GM19025 (cell line): ENCODE data around the gene CDON.
"Not testable (repeated sequence)": the region's sequence is repeated elsewhere in the genome, so short reads cannot be mapped to it uniquely, and the experiment has no call there.

Experiments
- ATAC-seq: cut with Tn5 transposase; IDR thresholded peaks from one replicate; pipeline ENCODE4 v1.9.1; 2021; ENCODE audit warnings: mild to moderate bottlenecking, low read depth, moderate library complexity; ENCODE audit not compliant: unreplicated experiment

The CDON gene

DNA sequence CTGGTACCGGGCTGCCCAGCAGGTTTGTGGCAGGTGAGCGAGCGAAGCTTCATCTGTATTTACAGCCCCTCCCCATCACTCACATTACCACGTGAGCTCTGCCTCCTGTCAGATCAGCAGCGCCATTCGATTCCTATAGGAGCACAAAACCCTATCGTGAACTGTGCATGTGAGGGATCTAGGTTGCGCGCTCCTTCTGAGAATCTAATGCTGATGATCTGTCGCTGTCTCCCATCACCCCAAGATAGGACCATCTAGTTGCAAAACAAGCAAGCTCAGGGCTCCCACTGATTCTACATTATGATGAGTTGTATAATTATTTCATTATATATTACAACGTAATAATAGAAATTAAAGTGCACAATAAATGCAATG, 132.6 kb downstream of the CDON start:
- no peak for ATAC-seq

DNA sequence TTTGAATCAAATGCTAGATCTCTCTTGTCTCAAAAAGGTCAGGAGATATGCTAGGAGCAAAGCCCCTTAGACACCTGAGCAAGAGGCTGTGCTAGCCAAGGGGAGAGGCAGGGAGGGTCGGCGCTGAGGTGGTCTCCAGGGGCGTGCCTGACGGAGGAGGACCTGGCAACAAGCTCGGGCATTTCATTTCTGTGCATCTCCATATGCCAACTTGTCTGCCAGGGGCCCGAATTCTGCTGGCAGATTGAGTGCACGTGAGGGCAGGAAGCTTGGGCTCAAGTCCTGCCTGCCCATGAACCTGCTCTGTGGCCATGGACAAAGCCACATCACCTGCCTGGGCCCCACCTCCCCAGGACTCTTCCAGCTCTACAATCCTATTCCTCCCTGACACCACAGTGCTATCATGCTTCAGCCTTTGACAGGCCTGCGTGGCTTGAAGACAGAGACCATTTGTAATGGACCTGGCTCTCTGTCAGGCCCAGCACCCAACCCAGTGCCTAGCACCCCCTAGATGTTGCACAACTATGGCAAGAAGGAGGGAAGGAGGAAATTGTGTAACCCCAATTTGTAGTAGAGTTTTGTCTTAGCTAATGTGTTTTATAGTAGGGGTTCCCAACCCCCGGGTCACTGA, 133.1 kb downstream of the CDON start:
- no peak for ATAC-seq

DNA sequence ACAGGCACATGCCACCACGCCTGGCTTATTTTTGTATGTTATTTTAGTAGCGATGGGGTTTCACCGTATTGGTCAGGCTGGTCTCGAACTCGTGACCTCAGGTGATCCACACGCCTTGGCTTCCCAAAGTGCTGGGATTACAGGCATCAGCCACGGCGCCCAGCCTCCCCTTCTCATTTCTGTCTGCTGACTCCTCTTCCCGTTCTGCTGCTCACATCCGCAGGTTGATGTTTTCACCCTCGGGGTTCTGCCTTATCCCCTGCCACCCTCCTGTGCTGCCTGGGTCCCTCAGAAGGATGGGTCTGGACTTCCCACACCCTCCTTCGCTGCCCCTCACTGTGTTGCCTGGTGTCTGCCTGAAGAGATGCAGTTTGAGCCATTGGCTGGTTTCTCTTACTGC, 136.0 kb downstream of the CDON start:
- ATAC-seq: no peak

DNA sequence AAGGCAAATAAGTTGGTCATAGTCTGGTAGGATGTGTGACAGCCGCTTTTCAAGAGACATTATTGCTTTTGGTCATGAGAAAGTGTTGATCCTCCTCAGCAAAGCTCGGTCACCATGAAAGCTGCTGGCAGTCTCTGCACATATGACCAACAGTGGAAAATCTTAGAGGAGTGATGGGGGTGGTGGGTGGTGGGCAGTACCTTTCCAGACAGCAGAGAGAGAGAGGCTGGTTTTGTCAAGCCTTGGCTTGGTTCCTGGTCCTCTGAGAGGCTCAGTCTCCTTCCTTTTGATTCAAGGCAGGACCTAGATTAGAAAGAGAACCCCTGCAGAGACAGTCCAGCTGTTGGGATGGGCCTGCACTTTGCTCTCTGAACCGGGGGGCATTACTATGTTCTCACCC, 136.9 kb downstream of the CDON start:
- ATAC-seq: no peak

DNA sequence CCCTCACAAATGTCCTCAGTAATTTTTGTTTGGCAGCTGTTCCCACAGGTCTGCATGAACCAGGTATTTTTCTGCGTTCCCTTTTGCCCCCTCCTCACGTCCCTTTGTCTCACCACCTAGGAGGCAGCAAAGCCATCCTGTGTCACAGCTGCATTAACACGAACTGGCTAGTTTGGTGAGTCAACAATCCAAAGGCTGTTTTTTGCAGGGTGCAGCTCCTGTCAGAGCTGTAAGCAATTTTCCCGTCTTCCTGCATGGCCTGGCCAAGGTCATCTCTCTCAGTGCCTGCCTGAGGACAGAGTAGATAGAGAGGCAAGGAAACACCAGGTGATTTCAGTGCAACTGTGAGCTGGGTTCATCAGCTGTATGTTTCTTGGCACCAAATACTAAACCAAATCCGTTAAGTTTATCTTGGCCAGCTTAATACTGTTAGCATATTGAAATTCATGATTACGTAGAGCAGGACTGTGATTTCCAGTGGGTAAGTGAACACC, 137.4 kb downstream of the CDON start:
- ATAC-seq: no peak

DNA sequence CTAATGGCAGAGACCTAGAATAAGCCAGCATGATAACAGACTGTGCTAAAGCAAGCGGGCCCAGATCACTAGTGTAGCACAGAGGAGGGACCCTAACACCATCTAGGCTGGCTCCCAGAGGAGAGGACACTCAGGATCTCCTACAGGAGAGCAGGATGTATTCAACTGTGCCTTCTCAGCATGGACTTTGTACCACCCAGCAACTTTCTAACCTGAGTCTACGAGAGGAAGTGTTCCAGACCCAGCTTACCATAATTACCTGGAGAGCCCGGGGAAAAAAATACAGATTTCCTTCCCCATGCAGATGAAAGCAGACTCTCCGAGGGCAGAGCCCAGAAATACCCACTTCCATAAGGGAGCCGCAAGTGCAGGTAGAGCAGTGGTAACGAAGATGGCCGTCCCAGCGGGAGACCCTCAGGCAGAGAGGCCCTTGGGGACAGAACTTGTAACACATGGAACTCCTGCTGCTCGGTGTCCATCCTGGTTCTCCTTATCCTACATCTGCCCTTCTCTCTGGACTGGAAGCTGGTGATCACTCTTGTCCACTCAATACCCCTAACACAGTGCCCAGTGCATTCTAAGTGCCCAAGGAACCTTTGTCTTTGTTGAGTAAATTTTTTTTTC, 138.2 kb downstream of the CDON start:
- ATAC-seq: no peak

DNA sequence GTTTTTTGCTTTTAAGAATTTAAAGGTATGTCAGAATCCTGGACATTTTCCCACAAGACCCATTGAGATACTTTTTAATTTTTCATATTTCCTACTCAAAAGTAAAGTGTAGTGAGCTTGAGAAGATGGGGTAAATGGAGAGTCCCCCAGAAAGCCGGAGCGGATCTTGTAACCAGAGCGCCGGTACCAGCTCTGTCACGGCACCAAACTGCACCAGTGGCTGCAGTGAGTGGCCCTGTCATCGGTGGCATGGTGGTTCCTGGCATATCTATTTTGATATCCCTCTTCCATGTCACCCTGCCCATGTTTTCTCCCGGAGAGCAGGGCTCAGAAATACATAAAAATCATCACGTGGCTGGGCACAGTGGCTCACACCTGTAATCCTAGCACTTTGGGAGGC, 139.0 kb downstream of the CDON start:
- ATAC-seq: no peak

DNA sequence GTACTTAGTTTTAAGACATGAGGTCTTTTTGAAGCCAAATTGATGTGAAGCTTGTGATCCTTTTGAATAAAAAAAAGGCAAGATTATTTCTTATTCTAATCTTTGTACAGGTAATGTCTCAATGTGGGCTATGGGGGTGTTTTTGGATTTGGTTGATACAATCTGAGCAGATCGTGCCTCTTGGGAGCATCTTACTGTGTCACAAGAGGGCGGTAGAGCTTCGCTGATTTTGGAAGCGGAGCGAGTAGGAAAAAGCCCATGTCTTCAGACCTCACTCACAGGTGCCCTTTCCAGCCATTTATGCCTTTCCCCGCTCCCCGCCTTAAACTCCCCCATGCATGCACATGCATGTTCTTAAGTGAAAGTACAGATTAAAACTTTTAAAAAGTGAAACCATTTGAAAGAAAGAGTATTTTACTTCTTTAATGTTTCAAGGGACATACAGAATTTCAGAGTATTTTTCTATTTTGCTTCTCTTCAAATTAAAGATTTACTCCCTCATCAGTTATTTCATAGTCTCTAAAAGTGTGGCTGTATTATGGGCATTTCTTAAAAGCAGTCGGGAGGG, 139.6 kb downstream of the CDON start:
- ATAC-seq: no peak

DNA sequence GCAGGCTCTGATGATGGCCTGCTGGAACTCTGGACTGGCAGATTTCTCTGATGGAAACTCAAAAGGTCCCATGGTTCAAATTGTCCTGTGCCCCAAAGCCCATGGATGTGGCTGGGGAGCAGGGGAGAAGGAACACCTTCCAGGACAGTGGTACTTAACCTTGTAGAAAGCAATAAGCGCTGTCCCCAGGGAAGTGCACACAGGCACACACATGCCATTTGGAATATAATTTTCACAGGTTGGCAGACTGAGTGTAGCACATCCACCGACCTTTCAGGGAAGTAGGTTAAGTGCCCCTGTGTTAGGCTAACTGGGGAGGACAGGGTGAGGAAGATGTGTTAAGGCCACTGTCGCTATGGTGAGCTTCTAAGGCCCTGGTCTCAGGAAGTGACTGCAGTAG, 140.5 kb downstream of the CDON start:
- ATAC-seq: no peak

DNA sequence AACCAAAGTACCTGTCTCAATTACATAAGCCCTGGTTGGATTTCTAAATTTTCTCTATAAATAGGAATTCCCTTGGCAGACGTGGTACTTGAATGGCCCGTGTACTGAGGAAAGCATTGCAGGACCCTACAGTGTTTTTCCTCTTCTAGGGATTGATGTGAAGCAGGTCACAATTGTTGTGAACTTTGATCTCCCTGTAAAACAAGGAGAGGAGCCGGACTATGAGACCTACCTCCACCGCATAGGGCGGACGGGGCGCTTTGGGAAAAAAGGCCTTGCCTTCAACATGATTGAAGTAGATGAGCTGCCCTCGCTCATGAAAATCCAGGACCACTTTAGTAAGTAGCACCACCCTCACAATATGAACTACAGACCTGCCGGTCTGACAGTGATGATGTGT, 141.6 kb downstream of the CDON start:
- ATAC-seq: no peak

DNA sequence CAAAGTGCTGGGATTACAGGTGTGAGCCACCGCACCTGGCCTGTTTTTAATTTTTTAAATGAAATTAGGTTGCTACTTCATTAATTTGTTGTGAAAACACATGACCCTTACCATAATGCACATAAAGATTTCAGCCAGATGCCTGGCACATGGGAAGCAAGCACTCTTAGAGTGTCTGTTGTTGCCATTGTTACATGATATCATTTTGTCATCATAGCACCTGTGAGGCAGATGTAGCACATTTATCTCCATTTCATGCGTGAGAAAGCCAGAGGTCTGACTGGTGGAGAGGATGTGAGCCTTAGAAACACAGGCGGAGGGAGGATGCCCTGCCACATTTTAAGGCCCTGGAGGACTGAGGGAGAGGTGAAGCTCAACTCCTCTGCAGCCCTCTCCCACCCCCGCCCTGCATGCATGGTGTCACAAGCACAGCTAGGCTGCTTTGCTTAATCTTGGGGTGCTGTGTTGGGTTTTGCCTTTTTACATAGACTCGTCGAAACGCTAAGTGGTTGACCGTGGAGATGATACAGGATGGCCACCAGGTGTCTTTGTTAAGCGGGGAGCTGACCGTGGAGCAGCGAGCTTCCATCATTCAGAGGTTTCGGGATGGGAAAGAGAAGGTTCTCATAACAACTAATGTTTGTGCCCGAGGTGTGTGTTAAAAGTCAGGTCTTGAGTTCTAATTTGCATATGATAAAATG, 144.4 kb downstream of the CDON start:
- ATAC-seq: no peak

DNA sequence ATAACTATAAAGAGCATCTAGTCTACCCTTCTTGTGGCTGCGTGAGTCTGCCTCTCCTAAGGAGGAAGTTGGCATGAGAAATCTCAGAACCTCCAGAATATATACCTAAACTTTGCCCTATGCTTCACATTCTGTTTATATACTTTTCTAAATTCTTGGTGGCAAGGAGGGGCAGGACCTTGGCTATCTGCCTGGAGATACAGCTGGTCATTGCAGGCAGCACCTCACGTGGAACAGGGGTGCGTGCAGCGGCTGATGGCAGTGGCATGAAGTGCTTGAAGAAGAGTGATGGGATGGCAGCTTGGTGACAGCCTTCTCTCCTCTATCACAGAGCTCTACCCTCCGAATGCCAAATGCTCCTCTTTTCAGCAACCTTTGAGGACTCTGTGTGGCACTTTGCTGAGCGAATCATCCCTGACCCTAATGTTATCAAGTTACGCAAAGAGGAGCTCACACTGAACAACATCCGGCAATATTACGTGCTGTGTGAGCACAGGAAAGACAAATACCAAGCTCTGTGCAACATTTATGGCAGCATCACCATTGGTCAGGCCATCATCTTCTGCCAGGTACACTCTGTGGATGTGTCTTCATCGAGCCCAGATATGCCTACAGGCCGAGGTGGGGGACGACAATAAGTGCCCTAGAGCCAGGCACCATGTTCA, 145.9 kb downstream of the CDON start:
- ATAC-seq: no peak

DNA sequence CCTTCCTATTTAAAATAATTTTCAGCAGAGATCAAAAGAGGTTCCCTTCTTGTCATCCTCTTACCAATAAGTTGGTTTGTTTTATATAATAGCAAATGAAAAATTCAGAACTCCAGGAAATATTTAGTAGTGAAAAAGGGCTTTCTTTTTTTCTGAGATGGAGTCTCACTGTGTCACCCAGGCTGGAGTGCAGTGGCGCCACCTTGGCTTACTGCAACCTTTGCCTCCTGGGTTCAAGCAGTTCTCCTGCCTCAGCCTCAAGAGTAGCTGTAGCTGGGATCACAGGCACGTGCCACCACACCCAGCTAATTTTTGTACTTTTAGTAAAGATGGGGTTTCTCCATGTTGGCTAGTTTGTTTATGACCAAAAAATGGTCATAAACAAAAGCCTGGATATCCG, 148.1 kb downstream of the CDON start:
- ATAC-seq: not testable (repeated sequence)

DNA sequence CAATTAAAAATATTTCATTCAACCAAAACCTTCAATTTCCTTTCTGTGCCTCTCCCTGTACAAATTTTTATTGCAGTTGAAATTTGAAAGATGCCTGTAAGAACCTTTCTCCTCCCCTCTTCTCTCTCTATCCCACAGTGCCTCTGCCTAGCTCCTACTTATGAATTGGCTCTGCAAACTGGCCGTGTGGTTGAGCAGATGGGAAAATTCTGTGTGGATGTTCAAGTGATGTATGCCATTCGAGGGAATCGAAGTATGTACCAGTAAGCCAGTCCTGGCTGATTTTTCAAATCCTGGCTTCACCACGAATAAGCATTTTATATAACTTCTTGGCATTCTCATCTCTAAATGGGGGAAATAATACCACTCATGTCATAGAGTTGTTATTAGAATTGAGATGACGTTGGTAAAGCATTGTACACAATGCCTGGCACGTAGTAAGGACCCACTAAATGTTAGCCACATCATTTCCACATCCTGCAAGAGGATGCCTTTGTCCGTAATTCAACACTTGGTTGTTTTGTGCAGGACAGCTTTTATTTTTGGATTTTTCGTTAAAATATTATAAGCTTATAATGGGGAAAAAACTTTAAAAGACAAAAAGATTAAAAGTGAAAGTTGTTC, 152.3 kb downstream of the CDON start:
- ATAC-seq: no peak
